Measurements from ENCODE around the gene HSF4. TPM values are rescaled to one million over a fixed set of nuclear protein-coding genes. Genes with fewer than 3 reads are reported as not detected.
A peak's percentile ranks its signal among the peaks of the same experiment; 100 is the strongest.

Gene HSF4
- total RNA-seq, 1 donor from 2014 or later, result 70.5 TPM

DNA sequence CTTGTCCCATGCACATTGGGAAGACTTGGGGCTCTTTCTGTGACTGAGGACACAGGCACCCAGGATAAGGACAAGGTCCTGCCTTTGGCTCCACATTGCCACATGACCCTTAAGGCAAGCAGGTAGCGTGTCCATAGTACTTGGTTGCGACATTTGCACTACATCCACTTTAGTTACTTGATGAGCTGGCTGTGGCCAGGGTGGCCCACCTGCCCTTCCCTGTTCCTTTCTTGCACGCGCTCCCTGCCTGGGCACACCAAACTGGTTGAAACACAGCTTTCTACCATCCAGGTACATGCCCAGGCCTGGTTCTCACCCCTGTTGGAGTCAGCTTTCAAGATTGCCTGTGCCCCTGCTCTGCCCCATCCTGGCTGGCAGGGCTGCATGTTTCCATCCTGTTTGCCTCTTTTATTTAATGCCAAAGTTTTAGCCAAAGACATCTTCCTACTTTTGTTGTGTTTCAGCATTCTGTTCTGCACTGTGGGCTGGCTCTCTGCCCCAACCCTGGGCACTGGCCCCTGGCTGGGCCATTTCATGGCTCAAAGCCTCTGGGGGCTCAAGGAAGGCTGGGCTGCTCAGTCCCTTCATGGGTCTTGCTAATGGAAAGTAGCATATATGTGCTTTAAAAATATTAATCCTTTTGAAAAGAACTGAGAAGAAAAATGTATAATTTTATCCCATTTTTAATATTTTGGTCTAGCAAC is 17.0 kb upstream of the HSF4 start:
- Histone ChIP-seq H3K36me3 (peaks cover 55% of the 10 kb centered on the region), H3K4me3 (no peak overlapping the region), H3K9me3 (replicated peaks) (no peaks in the 10 kb centered on the region), H3K27me3 (ENCODE audit: low read depth) (peaks cover 12% of the 10 kb centered on the region), H3K4me1 (peaks cover 19% of the 10 kb centered on the region), H3K27ac (replicated peaks) (no peak overlapping the region)
- DNase-seq, result no peak
- TF ChIP-seq, protein P1, sequence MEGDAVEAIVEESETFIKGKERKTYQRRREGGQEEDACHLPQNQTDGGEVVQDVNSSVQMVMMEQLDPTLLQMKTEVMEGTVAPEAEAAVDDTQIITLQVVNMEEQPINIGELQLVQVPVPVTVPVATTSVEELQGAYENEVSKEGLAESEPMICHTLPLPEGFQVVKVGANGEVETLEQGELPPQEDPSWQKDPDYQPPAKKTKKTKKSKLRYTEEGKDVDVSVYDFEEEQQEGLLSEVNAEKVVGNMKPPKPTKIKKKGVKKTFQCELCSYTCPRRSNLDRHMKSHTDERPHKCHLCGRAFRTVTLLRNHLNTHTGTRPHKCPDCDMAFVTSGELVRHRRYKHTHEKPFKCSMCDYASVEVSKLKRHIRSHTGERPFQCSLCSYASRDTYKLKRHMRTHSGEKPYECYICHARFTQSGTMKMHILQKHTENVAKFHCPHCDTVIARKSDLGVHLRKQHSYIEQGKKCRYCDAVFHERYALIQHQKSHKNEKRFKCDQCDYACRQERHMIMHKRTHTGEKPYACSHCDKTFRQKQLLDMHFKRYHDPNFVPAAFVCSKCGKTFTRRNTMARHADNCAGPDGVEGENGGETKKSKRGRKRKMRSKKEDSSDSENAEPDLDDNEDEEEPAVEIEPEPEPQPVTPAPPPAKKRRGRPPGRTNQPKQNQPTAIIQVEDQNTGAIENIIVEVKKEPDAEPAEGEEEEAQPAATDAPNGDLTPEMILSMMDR (IDR thresholded peaks at IDR 0.05; ENCODE audit: borderline replicate concordance), result no peak
- intact Hi-C loops (cut with micrococcal nuclease), result no loop called here

DNA sequence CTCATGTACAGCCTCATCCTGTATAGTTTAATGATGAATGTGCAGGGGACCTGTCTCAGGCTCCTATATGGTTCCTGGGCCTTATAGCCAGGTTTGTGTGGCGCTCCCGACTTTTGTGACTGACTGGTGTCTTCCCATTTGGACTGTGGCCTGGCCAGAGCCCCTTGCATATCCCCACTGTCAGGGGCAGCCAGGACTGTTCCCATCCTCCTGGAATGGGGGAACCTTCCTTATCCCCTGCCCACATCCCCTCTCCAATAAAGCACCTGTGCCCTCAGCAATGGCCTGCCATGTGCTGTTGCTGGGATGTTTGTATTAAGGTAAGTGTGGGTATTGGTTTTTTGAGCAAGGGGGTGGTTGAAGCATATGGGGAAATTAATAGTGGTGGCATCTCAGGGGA is 16.3 kb upstream of the HSF4 start:
- H3K9me3 ChIP-seq (replicated peaks), result no peaks in the 10 kb centered on the region
- no peak overlapping the region for H3K27ac ChIP-seq (replicated peaks)
- intact Hi-C loops (cut with micrococcal nuclease), result no loop called here
- TF ChIP-seq, protein P1 (IDR thresholded peaks at IDR 0.05; ENCODE audit: borderline replicate concordance), result no peak
- no peak for DNase-seq
- H3K4me3 ChIP-seq, result no peak overlapping the region
- peaks cover 19% of the 10 kb centered on the region for H3K4me1 ChIP-seq
- peaks cover 12% of the 10 kb centered on the region for H3K27me3 ChIP-seq (ENCODE audit: low read depth)
- peaks cover 49% of the 10 kb centered on the region for H3K36me3 ChIP-seq

DNA sequence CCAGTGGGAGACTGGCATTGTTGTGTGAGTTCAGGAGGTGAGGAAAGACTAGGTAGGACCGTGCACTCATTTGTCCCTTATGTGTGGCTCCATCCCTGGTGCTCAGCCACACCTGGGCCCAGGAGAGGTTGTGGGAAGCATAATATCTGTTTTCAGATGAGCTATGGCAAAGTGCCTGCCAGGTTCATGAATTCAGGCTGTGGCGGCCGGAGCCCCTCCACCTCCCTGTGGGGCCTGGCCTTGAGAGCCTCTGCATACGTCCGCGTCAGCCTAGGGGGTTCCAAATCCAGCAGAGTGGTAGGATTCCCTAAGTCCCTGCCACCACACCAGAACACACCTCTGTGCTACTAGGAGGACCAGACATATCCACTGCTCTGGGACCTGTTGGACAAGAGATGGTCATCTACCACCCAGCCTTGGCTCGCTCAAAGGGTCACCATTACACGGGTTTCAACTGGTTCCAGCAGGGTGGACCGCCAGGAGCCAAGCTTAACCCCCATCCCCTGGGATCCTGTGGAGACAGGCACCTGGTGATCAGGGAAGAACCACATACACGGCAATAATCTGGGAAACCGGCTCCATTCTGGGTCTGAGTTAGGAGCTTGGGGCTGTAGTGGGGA is 15.8 kb upstream of the HSF4 start:
- intact Hi-C loops (cut with micrococcal nuclease), result no loop called here
- DNase-seq, result no peak
- no peak overlapping the region for H3K4me3 ChIP-seq
- peaks cover 12% of the 10 kb centered on the region for H3K27me3 ChIP-seq (ENCODE audit: low read depth)
- peaks cover 44% of the 10 kb centered on the region for H3K36me3 ChIP-seq
- no peaks in the 10 kb centered on the region for H3K9me3 ChIP-seq (replicated peaks)
- no peak overlapping the region for H3K27ac ChIP-seq (replicated peaks)
- TF ChIP-seq, protein P1 (IDR thresholded peaks at IDR 0.05; ENCODE audit: borderline replicate concordance), result no peak
- H3K4me1 ChIP-seq, result peaks cover 19% of the 10 kb centered on the region

DNA sequence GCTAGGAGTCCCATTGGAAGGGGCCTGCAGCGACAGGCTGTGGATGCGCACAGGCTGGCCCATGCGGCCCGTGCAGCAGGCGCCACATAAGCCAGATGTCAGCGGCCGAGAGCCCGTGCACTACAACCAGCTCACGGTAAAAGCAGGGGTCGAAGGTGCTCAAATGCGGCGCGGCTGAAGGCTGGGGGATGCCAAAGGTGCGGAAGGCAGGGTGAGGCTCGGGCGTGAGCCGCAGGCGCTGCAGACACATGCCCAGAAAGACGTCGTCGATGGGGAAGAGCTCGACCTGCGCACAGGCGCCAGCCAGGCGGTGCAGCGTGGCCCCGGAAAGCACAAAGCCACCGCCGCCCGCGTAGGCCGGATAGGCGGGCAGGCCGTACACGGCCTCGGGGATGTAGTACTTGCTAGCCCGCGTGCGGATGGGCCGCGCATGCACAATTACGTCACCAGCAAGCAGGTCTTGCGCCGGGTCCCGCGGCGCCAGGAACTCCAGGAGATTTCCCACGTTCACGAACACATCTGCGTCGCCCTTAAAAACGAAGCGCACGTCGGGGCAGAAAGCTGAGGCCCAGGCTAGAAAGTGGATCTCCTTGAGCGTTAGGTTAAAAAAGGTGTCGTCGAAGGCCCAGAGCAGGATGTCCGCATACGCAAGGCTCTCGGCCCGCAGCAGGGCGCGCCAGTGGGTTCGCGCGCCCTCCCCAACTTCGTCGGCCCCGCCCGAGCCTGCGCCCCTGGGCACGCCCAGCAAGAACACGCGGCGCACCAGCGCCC is 15.1 kb upstream of the HSF4 start:
- H3K4me3 ChIP-seq, result peak overlapping the region; percentile 75
- TF ChIP-seq, protein P1 (IDR thresholded peaks at IDR 0.05; ENCODE audit: borderline replicate concordance), result no peak
- intact Hi-C loops (cut with micrococcal nuclease), result loop anchor here (5.0 kb wide), 1 partner anchor 172 kb away; no protein-coding TSS in a partner anchor

DNA sequence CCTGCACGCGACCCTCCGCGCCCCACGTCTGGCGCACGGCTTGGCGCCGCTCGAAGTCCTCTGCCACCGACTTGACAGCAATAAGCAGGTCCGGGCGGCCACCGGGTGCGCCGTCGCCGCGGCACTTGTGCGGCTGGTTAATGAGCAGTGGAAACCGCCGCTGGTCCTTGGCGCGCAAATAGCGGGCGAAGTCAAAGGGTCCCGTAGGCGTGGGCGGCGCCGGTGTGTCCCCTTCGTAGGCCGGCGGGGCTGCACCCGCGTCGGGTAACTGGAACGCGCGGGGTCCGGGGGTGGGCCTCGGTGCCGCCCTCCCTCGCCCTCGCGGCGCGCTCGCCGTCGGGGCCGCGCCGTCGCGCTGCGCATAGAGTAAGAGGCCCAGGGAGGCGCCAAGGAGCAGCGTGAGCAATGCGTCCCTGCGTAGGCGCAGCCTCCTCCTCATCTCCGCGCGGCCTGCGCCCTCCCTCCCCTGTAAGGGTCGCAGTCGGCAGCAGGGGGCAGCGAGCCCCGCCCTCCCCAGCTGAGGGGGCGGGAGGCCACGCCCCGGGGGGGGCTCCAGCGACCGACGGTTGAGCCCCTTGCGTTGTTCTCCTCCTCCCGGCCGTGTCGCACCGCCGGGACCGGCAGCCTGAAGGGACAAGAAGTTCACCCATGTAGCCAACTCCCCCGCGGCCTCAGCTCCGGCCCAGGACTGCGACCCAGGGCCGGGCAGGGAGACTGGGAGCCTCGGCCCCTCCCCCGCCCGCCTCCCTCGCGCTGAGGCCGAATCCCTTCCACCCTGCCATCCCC is 14.3 kb upstream of the HSF4 start:
- H3K4me1 ChIP-seq, result peaks cover 28% of the 10 kb centered on the region

More for the DNA sequence above, 15.1 kb upstream of the HSF4 start:
- Histone ChIP-seq H3K27ac (replicated peaks) (peak overlapping the region; percentile 82), H3K27me3 (ENCODE audit: low read depth) (peaks cover 12% of the 10 kb centered on the region), H3K4me1 (peaks cover 20% of the 10 kb centered on the region), H3K36me3 (peaks cover 37% of the 10 kb centered on the region), H3K9me3 (replicated peaks) (no peaks in the 10 kb centered on the region)
- no peak for DNase-seq

More for the DNA sequence above, 14.3 kb upstream of the HSF4 start:
- peak overlapping the region; percentile 82 for H3K27ac ChIP-seq (replicated peaks)
- H3K4me3 ChIP-seq, result peak overlapping the region; percentile 75
- peak; percentile 56 for DNase-seq
- peaks cover 29% of the 10 kb centered on the region for H3K36me3 ChIP-seq
- H3K27me3 ChIP-seq (ENCODE audit: low read depth), result peaks cover 12% of the 10 kb centered on the region
- intact Hi-C loops (cut with micrococcal nuclease), result loop anchor here (5.0 kb wide), 1 partner anchor 173 kb away; no protein-coding TSS in a partner anchor
- TF ChIP-seq, protein P1 (IDR thresholded peaks at IDR 0.05; ENCODE audit: borderline replicate concordance), result no peak
- H3K9me3 ChIP-seq (replicated peaks), result no peaks in the 10 kb centered on the region

Data from left ventricle myocardium inferior (tissue), 1 donor.